Activated T-helper 1 cell treated with Interleukin-2 at 50 U/mL for 16 hours (primary cell): ENCODE data around the gene DCDC1.
A peak's percentile ranks its signal among the peaks of the same experiment; 100 is the strongest.

Source experiments
- DNase-seq: peaks from one replicate; pipeline ENCODE4 v3.0.0-alpha.2; 2020; ENCODE audit warnings: low read depth

Gene DCDC1, protein sequence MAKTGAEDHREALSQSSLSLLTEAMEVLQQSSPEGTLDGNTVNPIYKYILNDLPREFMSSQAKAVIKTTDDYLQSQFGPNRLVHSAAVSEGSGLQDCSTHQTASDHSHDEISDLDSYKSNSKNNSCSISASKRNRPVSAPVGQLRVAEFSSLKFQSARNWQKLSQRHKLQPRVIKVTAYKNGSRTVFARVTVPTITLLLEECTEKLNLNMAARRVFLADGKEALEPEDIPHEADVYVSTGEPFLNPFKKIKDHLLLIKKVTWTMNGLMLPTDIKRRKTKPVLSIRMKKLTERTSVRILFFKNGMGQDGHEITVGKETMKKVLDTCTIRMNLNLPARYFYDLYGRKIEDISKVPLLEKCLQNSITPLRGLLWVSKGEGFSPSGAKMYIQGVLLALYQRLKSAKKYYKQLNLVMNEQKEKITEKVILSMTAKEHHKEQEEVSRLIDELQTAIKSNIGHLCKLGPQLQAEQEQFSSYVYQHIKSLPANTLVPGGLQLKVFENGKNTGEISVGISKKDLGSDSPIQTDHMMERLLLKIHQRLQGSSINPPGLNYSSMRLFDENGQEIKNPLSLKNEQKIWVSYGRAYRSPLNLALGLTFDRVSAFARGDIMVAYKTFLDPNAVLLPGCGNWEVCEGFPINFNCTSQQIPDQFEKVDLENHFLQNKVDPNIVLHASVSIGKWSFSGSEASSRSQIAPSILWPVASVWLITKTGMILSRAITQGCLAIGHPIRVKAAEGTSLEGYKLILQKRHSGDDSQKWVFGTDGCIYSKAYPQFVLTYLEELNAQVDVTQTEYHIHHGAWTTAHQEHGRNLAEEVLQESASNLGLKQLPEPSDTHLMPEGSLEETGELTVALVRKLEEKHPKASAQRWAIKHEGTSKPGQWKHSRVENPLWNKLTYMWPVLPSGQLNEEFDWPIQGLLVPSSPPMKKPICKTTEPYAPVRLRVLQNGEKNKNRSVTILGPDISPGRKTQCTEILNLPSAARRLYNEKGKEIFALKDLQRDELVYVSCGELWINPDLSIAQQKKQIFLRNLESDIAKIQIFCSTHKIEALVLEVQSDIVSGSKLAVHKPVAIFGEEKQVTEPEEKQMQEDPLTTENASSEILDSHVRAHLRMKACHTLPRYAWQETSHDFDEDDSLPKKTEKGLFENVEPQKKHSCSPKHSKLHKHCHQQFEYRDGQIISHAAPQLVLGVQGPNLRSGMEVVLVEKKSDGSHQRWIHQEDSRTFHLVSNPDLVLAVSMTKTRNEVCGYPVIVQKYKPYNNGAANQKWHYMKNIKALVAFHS (N-terminal part only)

DNA sequence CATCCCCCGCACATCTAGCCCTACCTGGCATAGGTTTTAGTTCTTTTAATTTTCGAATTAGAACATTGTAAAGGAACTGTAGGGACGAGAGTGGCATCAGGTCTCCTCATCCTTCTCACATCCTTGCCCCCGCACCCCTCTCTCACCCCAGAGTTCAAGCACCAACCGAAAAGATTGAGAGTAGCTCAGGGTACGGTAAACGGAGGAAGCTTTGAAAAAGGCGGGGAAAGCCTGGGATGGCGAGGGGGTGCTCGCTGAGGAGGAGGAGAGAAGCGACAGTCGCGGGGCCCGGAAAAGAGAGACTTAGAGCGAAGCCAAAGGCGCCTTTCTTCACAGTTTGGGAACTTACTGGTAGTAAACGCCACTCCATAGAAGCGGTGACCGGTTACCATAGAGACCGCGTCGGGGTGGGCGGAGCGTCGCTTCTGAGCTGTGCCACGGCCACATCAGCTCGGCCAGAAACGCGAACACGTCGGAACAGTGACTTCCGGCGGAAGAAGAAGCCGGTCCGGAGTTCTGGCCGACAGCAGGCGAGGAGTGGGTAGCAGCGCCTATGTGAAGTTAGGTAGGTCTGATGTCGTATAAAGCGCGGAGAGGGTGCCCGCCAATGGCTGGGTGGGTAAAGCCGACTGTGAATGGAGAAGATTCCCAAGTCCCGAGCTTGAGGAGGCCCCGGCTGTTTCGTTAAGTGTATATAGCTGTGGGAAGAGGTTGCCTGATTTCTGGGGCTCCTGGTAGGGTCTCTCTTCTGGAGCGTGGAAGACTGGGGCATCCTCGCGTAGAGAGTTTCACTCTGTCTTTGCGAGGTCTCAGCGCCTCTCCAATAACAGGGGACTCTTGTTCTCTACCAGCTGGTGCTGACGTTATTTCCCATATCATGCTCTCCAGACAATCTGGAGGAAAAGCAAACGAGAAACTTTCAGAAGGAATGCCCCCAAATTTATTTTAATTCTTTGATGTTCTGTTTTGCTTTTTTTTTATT, at the start of gene DCDC1, which contains the start of gene DNAJC24:
TSS of gene DCDC1 (minus strand) at position 392 of the 982 bp plus-strand sequence. CDS start 41,459 bp downstream, outside the sequence.
TSS of gene DNAJC24 (plus strand) at position 513 of the 982 bp plus-strand sequence. CDS start 889 bp downstream, outside the sequence.
- peak; percentile 88 for DNase-seq

DNA sequence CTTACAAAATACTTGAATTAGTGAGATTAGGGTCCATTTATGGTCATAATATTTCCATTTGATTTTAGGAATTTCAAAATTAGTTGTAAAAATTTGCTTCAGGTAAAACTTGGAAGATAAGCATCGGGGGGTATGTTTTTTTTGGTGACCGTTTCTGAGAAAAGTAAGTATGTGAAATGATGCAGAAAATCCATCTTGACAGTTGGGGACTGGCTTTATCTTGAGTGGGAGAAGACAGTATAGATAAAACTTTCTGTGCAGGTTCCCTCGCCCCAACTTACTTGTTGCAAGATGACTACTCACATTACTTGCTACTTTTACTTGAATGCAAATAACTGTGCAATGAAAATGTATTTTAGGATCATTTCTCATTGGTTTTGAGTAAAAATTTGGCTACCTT, 49.6 kb upstream of the DCDC1 start:
- no peak for DNase-seq

DNA sequence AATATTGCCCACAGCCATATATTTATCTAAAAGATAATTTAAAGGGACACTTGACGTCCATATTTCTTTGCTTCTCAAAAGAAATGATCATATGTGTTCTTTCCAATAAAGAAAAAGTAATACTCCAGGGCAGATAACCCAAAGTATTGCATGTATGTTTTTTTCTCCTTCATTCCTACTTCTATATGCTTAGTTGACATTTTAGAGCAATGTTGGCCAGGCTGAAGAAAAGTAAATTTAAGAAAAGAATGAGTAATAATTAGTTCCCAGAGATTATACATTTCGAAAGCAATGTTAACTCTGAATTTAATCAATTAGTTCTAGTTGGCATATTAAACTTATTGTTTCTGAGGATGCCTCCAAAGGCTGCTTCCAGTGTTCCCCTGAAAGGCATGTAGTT, 48.3 kb upstream of the DCDC1 start:
- DNase-seq: no peak

DNA sequence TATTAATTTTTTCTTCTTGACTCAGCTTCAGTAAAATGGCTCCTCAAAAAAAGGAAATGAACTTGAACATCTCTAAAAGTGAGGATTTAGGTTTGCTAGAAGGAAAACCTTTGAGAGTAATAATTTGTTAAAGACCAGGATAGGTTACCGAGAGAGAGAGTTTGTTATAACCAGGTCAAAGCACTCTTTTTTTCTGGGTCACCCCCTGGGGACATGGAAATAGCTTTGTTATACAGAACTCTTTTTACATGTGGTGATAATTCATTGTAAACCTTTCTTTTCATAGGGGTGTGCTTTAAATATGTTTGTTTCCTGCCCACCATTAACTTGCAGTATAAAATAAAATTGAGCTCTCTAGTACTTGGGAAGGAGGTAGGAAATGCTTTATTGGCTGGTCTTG, 47.8 kb upstream of the DCDC1 start:
- no peak for DNase-seq

DNA sequence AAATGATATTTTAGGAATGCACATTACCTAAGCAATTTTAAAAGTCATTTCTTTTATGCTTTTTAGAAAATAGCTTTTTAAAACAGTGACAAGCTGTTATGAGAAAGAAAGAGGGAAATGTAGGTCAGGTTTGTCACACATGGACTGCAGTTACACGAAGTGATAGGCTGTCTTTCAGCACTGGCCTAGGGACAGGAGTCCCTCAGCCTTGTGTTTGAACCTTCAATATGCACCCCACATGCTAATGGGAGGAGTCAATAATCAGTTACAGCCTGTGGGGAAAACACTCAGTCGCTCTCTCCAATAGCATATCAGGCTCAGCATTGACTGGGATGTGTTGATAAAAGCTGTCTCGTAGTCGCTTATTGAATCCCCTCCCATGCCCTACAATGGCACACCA, 45.9 kb upstream of the DCDC1 start:
- no peak for DNase-seq

DNA sequence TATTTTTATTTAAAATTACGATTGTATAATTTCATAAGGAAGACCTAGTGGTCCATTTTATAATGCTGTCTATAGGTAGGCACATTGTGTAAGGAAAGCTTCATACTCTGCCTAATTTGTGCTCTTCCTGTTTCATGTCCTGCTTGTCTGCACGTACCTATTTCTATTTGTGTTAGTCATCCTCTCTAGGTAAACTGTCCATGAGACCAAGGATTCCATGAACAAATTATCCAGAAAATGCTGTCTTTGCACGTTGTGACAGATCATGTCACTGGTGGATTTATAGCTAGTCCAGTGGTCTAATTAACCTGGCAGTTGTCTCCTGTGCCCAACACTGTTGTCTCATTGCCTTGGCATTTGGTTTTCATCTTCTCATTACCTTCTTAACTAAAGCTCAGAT, 44.8 kb upstream of the DCDC1 start:
- DNase-seq: no peak

DNA sequence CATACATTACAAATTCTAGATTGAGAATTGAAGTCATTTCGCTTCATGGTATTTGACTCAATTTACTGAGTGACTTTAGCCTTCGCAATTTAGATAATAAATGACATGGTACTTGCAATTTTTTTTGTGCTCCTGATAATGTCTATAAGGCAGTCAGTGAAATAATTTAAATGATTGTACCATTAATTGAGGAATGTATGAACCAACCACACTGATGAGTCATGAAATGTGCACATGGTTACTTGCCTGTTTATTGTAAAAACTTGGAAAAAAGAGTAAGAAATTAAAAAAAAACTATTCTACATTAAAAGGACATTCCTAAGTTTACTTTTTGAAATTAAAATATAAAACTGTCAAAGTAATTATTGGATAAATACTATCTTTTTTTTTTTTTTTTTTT, 43.4 kb upstream of the DCDC1 start:
- DNase-seq: no peak

DNA sequence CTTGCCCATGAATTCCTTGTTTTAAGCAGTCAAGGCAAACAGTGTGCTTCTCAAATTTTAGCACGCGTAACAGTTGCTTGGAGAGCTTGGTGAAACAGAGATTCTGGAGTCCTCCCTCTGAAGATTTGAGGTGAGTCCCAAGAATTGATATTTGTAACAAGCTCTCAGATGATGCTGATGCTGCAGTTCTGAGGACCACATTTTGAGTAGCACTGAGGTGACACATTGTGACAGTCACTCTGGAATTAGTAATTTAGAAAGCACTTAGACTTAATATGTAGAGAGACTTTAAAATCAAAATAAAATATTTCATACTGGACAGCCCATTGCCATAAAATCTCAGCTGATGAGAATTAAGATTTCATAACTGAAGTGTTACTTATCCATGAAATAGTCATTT, 38.7 kb upstream of the DCDC1 start:
- DNase-seq: no peak

DNA sequence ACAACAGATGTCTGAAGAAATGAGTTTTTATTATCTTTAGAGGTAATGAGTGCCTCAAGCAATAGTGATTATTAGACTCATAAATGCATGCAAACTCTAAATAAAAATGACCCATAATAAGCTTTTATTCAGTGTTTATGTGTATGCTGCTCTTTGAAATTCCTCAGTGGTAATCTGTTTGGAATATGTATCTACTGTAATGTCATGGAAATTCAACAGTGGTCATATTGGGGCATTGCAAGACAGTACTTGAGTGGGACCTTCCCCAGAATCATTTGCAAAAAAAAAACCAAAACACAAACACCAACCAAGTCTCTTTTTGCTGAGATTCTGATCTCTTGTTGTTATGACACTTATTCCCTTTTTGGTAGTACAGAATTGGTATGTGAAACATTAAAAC, 35.1 kb upstream of the DCDC1 start:
- no peak for DNase-seq

DNA sequence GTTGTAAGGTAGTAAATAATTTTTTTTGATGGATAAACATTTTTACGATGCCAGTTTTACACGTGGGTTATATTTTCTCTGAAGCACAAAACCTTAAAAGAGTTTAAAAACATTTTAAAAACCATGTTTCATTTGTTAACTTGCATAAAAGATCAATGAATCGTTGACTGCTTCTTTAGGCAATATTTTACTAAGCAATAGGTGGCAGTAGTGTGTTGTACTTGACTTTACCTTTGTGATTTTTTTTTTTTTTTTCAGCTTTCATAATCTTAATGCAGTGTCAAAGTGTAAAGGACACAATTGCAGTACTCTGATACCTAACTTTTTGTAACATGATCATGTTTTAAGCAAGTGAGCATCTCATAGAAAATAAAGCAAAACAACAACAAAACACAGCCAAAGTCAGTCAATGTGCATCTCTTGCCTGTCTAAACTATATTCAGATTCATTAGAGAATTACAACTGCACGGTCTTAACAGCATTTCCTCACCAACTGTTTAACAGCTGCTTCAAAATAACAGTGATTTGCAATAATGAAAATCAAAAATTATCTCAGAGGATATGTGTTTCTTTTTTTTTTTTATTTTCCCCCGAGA, 27.8 kb upstream of the DCDC1 start:
- DNase-seq: no peak

DNA sequence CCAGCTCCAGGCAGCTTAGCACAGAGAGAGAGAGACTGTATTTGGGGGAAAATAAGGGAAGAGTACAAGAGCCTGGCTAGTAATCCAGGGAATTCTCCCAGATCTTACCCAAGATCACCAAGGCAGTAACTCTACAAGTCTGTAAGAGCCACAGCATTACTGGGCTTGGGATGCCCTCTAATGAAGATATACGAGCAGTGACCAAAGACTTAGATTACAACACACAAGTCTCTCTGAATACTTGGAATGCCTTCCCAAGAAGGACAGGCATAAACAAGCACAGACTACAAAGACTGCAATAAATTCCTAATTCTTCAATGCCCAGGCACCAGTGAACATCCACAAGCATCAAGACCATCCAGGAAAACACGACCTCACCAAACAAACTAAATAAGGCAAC, 17.8 kb upstream of the DCDC1 start:
- no peak for DNase-seq

DNA sequence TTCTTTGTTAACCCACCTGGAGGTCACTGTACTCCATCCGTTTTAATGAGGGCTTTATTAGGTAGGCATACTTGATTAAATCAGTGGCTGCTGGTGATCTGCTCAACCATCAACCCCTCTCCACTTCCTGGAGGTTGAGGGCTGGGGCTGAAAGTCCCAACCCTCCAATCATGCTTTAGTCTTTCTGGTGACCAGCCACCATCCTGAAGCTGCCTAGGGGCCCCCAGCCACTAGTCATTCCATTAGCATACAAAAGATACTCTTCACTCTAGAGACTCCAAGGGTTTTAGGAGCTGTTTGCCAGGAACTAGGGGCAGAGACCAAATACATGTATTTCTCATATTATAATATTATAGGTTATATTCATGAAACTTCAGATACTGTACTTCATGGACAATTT, 13.6 kb upstream of the DCDC1 start:
- no peak for DNase-seq

DNA sequence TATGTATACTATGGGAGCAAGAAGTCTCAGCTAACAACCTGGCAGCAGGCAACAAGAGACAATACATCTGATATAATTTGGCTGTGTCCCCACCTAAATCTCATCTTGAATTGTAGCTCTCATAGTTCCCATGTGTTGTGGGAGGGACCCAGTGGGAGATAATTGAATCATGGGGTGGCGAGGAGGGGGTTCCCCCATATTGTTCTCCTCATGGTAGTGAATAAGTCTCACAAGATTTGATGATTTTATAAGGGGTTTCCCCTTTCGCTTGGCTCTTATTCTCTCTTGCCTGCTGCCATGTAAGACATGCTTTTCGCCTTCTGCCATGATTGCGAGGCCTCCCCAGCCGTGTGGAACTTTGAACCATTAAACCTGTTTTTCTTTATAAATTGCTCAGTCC, 6.3 kb upstream of the DCDC1 start:
- DNase-seq: no peak

DNA sequence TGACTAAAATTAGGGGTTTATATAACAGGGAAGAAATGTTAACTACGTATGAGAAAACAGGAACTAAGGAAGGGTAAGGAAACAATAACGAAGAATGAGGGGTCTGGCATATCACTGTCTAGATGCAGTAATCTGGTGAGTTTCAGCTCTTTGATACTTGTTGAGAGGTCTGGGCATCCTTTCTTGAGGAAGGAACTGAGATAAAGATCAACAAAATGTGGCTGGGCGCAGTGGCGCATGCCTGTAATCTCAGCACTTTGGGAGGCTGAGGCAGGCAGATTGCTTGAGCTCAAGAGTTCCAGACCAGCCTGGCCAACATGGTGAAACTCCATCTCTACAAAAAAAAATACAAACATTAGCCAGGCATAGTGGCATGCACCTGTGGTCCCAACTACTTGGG, 2.7 kb downstream of the DCDC1 start:
- DNase-seq: no peak

DNA sequence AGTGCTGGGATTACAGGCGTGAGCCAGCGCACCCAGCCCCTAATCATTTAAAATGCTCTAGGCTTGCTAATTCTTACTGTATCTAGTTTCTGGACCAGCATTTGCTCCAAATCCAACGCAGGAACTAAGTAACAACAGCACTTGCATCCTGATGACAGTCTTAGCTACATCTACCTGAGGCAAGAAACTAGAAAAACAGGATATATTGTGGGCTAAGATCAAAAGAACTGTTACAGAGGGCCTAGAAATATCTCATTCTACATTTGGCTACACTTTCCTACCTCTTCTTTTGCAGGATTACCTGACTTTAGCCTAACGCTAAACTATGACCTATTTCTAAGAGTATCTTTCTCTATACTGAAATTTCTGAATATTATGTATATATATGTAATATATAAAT, 7.8 kb downstream of the DCDC1 start:
- no peak for DNase-seq

DNA sequence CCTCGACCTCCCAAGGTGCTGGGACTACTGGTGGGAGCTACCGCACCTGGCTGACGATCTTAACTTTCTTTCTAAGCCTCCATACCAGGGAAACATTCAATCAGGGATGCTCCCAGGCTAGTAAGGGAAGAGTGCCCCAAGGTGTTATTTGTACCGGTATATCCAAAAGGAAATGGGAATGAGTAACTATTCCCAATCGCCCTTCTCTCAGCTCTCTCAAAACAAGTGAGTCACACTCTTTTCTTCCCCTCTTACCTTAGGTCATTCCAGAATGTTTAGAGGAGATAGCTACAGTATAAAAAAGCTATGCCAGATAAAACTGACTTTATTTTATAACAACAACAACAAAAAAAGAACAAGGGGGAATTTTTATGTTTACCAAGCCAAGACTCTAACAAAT, 13.7 kb downstream of the DCDC1 start:
- no peak for DNase-seq

DNA sequence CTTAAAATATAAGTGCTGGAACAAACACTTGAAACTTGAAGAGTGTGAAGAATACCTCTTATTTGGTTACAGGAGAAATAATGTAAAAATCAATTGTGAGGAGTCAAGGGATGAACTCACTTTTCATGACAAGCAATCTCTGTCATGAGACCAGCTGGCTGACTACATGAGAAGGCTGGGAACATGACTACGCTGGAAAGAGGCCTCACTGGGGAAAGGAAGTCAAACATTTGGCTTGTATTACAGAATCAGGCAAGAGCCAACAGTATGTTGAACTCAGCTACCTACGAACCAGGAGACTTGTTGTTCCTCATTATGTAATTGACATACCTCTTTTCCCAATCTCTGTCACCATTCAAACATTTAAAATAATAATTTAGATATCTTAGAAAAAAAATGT, 14.4 kb downstream of the DCDC1 start:
- no peak for DNase-seq

DNA sequence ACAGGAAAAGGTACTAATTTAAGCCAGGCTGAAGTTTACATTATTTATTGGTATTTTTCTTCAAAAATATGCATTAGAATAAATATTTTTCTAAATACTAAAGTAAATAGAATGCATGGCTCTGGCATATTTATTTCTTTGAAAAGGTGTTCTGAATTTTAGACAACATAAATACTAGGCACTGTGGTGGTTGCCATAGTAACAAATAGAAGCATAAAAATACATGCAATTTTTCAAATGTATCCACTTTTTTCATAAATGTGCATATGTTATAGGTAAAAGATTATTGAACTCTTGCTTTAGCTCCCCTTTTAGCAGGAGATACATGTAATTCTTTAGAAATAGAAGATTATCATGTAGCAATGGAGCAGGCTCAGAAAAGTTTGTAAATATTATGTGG, 18.4 kb downstream of the DCDC1 start:
- DNase-seq: no peak

DNA sequence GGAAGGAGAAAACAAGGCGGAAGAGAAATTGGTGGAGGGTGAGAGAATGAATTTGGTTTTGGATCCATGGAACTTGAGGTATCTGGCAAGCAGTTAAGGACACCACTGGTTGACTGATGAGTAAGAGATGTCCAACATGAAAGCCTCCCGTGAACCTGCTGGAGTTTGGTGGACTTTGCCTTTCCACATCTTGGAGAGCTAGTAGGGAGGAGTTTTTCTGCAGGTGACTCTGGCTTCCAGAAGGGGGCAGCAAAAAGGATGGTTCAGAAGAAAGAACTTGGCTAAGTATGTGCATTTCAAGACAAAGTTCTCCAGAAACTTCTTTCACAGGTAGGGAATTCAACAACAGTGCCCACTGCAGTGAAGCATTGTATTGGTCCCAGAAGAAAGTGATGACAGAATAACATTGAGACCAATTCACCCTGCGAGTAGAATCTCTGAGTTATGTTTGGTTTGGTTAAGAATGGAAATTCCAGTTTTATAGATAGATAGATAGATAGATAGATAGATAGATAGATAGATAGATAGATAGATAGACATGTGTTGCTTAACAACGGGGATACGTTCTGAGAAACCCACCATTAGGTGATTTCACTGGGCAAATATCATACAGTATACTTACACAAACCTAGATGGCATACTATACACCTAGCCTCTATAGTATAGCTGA, 28.5 kb downstream of the DCDC1 start:
- no peak for DNase-seq

DNA sequence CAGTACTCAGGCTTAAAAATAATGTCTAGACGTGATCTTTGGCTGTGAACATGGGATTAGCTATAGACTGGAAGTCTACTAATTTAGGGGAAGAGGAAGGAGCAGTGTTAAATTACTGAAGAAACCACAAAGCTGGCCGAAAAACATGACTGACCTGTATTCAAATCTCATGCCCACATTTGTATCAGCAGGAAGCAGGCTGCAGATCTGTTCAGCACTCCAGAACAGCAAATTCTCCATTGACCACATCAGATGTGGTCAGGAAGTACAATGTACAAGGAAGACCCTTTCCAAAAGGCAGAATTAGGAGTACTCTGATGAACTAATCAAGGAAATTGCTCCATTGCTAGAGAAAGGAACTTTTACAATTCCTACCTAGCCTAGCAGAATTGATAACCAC, 31.7 kb downstream of the DCDC1 start:
- DNase-seq: no peak
